ENCODE measurements around the gene CD40LG. TPM values are rescaled to one million over a fixed set of nuclear protein-coding genes. Genes with fewer than 3 reads are reported as not detected.

Gene CD40LG
- total RNA-seq (2022; extraction: Qiagen RNA extraction), result not detected in 5 replicates

DNA sequence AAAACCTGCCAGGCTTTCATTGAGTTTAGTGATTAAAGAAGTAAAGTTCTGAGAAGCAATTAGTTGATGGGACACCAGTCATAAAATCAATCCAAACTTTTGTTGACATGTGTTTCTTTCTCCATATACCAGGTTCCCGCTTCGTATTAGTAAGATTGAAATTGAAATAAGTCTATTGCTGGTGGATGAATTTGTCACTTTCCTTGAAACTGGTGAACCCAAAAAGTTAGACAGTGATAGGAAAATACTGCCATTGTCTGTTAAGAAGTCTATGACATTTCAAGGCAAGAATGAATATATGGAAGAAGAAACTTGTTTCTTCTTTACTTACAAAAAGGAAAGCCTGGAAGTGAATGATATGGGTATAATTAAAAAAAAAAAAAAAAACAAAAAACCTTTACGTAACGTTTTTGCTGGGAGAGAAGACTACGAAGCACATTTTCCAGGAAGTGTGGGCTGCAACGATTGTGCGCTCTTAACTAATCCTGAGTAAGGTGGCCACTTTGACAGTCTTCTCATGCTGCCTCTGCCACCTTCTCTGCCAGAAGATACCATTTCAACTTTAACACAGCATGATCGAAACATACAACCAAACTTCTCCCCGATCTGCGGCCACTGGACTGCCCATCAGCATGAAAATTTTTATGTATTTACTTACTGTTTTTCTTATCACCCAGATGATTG, at the start of gene CD40LG:
Gene CD40LG (plus strand): TSS at position 482 of the 684 bp plus-strand sequence. CDS start 91 bp downstream, at position 573.

Other genes starting within 250 kb of the CD40LG start
- gene BRS3, start 160.2 kb upstream of the CD40LG start, total RNA-seq (2022; extraction: Qiagen RNA extraction), result not detected in 5 replicates
- gene HTATSF1, start 150.6 kb upstream of the CD40LG start, total RNA-seq (2022; extraction: Qiagen RNA extraction), result 52.7 to 68.0 TPM (median 63.5 TPM) in 5 replicates
- gene VGLL1, start 115.9 kb upstream of the CD40LG start, total RNA-seq (2022; extraction: Qiagen RNA extraction), result not detected in 5 replicates
- gene ARHGEF6, start 132.8 kb downstream of the CD40LG start, total RNA-seq (2022; extraction: Qiagen RNA extraction), result 0.13 to 0.20 TPM (median 0.14 TPM) in 5 replicates
- 227 to 278 TPM (median 233 TPM) in 5 replicates for gene RBMX, start 232.6 kb downstream of the CD40LG start, total RNA-seq (2022; extraction: Qiagen RNA extraction)

All from A549 treated with dexamethasone at 1 μM for 4 hours (cell line).